Measurements from ENCODE around the gene TPCN1.

Gene TPCN1

DNA sequence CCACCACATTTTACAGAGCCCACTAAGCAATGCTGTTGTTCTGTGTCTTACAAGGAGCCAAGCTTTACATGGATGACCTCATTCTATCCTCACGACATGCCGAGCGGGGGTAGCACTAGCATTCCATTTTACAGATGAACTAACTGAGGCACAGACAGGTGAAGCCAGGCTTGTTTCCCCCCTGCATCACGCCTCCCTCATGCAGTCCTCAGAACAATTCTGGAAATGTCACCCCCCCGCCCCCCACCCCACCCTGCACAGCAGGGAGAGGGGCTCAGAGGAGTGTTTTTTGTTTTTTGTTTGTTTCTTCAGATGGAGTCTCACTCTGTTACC, 112.1 kb downstream of the TPCN1 start:
- DNase-seq (ENCODE audit: low read depth in 2 of 3, low spot score in 2 of 3): no peak

DNA sequence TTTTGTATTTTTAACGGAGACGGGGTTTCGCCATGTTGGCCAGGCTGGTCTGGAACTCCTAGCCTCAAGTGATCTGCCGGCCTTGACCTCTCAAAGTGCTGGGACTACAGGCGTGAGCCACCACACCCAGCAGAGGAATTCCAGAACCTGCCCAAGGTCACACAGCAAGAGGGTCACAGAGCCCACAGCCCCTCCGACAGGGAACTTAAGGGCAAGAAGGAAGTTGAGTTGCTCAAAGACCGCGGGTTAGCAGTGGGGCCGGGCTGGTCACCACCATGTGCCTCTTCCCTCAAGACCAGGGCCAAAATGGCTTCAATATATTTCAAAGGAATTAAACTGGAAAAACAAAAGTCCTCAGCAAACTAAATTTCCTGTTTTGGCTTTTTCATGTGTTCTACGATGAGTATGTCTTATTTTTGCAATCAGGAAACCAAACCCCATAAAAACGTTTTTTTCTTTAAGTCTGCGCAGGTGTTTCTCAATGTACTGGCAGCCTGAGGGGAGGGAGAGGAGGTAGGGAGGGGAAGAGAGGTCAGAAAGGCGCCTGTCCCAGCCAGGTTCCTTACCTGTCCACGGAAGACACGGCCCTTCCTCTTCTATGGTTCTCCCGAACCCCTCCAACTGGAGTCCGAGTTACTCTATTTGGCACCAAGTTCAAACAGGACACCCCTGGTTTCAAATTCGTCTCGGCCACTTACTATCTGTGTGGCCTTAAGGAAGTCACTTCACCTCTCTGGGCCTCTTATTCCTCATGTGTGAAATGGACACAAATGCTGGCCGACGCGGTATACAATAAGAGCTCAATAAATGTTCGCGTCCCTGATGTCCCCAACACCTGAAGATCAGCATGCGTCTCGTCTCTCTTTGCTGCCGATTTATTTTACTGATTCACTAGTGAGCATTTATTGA, 112.9 kb downstream of the TPCN1 start:
- no peak for DNase-seq (ENCODE audit: low read depth in 2 of 3, low spot score in 2 of 3)

DNA sequence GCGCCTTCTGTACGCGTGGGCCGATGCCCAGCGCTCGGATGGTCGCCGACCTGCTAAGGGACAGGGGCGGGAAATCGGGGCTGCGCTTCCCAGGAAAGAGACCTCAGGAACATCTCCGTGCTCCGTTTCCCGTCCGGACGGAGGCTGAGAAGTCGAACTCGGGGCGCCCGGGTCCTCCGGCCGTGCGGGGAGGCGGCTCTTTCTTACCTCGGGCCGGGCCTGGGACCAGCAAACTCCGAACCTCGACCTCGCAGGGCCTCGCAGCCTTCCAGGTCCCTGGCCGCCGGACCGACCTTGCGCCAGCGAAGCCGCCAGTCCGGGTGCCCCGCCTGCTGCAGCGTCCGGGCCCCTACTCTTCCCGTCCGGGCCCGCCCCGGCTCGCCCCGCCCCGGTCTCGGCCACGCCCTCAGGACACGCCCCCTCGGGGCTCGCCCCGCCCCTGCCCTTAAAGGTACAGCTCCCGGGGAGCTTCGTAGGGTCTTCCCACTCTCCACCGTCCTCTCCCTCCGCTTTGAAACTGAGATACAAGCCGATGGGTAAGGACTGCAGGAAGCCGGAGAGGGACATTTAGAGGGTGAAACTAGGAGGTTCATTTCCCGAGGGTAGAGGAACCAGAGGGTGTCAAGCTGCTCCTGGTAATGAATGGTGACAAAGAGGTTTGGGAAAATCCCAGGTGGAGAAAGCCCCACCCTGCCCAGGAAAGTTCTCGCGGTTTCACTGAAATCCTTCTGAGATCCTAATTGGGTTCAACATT, 113.7 kb downstream of the TPCN1 start, which contains the start of gene SLC8B1:
Gene SLC8B1 (minus strand): TSS at position 324 of the 754 bp plus-strand sequence. CDS start 2,231 bp downstream, outside the sequence.
- peak; percentile 78 to 95 (median 94) for DNase-seq (ENCODE audit: low read depth in 2 of 3, low spot score in 2 of 3)

DNA sequence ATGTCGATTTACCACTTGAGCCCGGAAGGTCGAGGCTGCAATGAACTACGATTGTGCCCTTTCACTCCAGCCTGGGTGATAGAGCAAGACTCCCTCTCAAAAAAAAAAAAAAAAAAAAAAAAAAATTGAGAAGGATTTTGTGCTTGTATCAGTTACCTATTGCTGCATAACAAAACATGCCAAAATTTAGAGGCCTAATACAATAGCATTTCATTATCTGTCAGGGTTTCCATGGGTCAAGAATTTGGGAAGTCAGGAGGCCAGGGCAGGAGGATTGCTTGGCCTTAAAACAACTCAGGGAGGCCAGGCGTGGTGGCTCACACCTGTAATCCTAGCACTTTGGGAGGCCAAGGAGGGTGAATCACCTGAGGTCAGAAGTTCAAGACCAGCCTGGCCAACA, 118.3 kb downstream of the TPCN1 start:
- no peak for DNase-seq (ENCODE audit: low read depth in 2 of 3, low spot score in 2 of 3)

DNA sequence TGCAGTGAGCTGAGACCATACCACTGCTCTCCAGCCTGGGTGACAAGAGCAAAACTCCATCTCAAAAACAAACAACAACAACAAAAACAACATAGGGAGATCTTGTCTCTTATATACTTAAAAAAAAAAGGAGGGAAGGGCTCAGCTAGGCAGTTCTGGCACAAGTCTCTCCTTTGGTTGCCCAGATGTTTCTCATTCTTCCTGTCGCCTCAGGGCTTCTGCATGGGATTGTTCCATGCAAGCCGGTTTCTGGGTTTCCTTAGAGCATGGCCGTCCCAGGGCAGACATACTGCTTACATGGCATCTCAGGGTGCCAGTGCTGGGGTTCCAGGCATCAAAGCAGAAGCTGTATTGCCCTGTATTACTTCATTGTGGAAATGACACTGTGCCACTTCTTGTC, 118.8 kb downstream of the TPCN1 start:
- DNase-seq (ENCODE audit: low read depth in 2 of 3, low spot score in 2 of 3): no peak

DNA sequence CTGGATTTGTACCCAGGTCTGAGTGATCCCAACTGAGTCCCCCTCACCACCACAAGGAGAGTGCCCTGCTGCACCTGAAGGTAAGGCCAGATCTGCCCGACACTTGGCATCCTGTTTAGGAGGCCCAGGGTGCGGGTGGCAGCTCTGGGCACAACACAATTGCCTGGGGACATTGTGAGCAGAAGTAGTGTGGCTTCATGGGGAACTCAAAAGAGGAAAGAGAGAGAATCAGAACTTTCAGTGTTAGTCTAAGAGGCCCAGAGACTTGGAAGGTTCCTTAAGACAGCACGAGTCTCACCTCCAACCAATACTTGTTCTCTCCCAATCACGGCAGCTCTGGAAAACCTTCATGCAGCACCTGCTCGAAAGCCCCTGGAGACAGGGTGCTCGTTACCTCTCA, 120.3 kb downstream of the TPCN1 start:
- DNase-seq (ENCODE audit: low read depth in 2 of 3, low spot score in 2 of 3): no peak

DNA sequence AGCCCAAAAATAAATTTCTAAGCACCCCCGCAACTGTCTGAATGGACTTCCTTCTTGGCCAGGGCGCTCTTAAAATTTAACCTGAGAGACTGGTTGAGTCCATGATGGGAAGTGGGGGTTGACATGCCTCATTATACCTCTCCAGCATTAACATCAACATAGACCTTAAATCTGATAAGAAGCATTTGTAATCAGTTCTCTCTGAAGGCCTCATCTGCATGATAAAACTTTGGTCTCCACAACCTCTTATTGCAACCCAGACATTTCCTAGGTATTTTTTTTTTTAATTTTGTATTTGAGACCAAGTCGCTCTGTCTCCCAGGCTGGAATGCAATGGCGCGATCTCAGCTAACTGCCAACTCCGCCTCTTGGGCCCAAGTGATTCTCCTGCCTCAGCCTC, 124.1 kb downstream of the TPCN1 start:
- DNase-seq (ENCODE audit: low read depth in 2 of 3, low spot score in 2 of 3): no peak

DNA sequence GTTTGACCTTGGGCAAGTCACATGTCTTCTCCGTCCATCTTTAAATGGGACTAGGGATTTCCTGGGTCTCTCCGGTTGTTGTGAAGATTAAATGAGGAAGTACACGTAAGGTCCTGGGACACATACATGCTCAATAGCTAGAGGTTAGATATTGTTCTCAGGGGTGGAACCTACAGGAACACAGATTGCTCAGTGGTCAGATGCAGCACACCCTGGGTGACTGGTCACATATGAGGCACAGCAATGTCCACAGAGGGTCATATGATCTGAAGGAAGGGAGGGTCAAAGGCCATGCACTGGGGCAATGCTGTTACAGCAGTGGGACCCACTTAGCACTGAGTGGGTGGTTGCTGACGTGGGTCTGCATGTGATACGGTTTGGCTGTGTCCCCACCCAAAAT, 125.1 kb downstream of the TPCN1 start:
- no peak for DNase-seq (ENCODE audit: low read depth in 2 of 3, low spot score in 2 of 3)

DNA sequence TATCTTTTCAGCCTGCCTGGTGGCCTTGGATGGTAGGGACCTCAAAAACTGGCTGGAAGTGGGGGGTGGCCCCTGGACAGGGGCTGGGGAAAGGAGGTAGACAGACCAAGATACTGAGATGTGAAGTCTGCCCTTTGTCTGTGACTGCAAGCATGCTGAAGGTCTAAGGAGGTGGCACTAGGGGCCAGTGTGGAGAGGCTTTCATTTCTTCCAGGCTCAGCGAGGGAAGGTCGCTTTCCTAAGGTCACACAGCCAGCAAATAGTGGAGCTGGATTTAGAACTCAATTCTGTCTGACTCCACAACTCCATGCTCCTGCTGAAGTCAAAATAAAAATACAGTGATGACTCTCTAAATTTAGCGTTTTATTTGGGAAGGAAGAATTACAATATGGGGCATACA, 125.8 kb downstream of the TPCN1 start:
- DNase-seq (ENCODE audit: low read depth in 2 of 3, low spot score in 2 of 3): no peak

DNA sequence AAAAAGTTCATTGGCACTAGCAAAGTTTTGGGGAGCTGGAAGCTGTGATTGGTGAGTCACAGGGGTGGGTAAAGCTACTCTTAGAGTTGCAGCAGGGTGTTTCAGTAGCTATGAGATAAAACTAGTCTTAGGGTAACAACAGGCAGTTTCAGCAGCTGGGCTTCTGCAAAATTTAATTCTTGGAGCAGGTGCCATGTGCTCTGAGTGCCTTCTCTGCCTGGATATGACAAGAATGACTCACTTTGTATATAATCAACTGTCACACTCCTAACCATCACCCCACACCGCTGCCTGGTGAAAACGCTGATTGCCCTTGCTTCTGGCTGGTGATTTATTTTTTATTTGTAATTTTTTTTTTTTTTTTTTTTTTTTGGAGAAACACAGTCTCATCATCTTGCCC, 126.6 kb downstream of the TPCN1 start:
- DNase-seq (ENCODE audit: low read depth in 2 of 3, low spot score in 2 of 3): no peak

Measured in activated CD8-positive, alpha-beta memory T cell treated with anti-CD3 and anti-CD28 coated beads for 48 hours (primary cell).